ENCODE data around the gene REC114.

Gene REC114

DNA sequence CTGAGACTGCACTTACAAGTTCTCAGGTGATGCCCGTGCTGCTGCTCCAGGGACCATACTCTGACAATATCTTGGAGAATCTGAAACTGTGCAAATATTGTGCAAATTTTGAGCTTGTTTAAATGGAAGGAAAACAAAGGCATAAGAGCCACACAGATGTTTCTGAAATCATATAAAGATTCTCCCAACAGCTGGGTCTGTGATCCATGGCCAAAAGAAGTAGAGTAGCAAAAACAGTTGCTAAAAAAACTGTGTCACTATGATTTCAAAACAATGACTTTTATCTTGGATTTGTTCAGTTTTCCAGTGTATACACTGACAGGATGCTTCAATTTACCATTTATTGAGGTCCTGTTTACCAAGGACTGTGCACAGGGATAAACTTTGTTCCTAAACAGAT, 164.9 kb downstream of the REC114 start:
- no peak for DNase-seq

DNA sequence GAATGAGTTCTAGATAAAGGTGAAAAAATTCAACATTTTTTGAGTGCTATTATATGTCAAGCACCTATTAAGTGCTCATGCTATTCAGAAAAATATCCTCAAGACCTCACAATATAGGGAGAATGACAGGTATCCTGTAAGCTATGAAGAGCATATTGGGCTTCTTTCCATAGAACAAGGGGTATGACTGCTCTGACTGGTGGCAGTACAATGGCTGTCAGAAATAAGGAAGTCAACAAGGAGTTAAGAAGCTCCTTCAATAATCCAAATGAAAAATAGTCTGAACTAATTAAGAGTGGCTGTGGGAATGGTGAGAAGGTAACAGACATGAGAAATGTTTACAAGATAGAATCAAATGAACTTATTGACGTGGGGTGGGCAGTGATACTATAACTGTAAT, 165.5 kb downstream of the REC114 start:
- DNase-seq, result no peak

DNA sequence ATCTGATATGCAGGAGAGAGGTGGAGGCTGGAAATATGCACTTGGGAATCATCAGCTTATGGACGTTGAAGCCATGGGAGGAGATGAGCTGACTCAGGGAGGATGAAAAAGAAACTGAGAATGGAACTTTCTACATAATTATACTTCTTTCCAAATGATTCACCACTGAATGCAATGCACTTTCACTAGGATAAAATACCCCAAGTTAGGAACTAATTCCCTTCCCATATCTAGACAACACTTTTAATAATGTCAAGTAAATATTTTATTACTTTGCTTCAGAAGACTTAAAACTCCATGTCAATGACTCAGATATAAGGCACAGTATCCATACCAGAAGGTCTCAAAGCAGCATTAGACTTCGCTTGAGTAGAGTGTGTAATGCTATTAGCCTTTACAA, 166.0 kb downstream of the REC114 start:
- DNase-seq, result no peak

Measured in femur (tissue), 1 donor.